GM13977 (cell line): ENCODE results near the gene TMEM248.
"Not testable (repeated sequence)": the region's sequence is repeated elsewhere in the genome, so short reads cannot be mapped to it uniquely, and the experiment has no call there.

ENCODE experiments used
- DNase-seq: peaks from one replicate; pipeline ENCODE4 v3.0.0; 2012; ENCODE audit warnings: low spot score
- CTCF ChIP-seq: IDR thresholded peaks from 2 replicates; pipeline ENCODE4 v1.5.1; 2012; ENCODE audit warnings: mild to moderate bottlenecking, control low read depth; ENCODE audit not compliant: insufficient read depth; ENCODE audit errors: extremely low read depth, missing control alignments
- in situ Hi-C: fragments of 300-500 bp; cut with MboI; formaldehyde crosslinking; loops from one replicate; pipeline ENCODE4 v1.12.0; 2022; ENCODE audit warnings: low sequenced_read_pairs, low pct_unique_long_range_greater_than_20kb, mixed read lengths, inconsistent platforms; ENCODE audit not compliant: unreplicated experiment

TMEM248 gene

GRCh38 chr7:66995050-66995776 is 74.2 kb downstream of the TMEM248 start, which contains the start of gene SBDS:
TSS of gene SBDS (minus strand) at chr7:66995586. CDS start at chr7:66995417, 169 bp downstream.
- in situ Hi-C loops: not testable (repeated sequence)
- peak; percentile 18 for TF ChIP-seq CTCF
- peak; percentile 68 for DNase-seq

- in situ Hi-C loops: not testable (repeated sequence)
- DNase-seq: peak; percentile 71
These were observed 75.6 kb downstream of the TMEM248 start, which contains the start of gene TYW1 for GRCh38 chr7:66996444-66997191. TSS of gene TYW1 (plus strand) at chr7:66996833. CDS start at chr7:66996979, 146 bp downstream.

- in situ Hi-C loops, DNase-seq: not testable (repeated sequence)
- peak; percentile 30 for TF ChIP-seq CTCF
These were observed 79.7 kb downstream of the TMEM248 start for GRCh38 chr7:67000601-67001258.

- DNase-seq, in situ Hi-C loops: not testable (repeated sequence)
These were observed 83.1 kb downstream of the TMEM248 start for GRCh38 chr7:67004145-67004544.

- DNase-seq: no peak
- in situ Hi-C loops: no loop called here
- no peak for TF ChIP-seq CTCF
These were observed 85.9 kb downstream of the TMEM248 start for GRCh38 chr7:67006965-67007364.
